SH-SY5Y (cell line): ENCODE data around the gene POLA1.

Source experiments
- GATA2 ChIP-seq: IDR thresholded peaks from 2 replicates; pipeline ENCODE4 v1.6.1; 2011; ENCODE audit warnings: mild to moderate bottlenecking, low read depth, low read length
- GATA3 ChIP-seq: IDR thresholded peaks from 2 replicates; pipeline ENCODE4 v1.6.1; 2011; ENCODE audit warnings: low read depth, mild to moderate bottlenecking, low read length, moderate library complexity

DNA sequence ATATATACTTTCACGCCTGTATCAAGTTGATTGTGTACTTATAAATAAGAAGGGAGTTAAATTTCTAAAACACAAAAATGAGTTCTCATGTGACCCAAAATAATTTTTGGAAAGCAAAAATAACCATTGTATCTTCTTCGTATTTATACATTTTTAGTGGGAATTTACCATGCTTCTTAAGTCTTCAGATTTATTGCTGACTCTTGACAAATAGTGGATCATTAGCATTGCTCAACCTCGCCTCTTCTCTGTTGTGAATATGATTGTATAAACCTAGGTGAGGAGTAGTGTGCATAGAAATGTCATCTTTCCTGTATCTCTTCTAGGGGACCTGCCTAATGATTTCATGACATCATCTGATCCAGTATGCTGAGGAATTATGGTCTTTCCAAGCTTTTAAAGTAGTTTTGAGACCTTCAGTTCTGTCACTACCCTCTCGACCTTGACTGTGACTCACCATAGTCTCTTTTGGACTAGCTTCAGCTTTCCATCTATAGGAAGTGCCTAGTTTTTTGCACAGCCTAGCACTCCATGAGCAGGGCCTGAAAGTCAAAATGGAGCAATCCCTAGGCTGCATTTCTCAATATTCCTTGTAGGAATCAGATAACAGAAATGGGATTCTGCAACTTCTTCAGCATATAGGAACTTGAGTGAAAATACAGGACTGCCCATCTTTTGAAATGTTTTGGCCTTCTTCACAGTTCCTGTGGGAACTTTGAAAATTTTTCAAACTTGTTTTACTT, 164.5 kb downstream of the POLA1 start:
- no peak for TF ChIP-seq GATA2
- TF ChIP-seq GATA3, result no peak
